ENCODE results near the gene RPE.

- TF ChIP-seq POLR2A (IDR thresholded peaks at IDR 0.05), result no peak
- no peak for TF ChIP-seq CTCF (IDR thresholded peaks at IDR 0.05)
Measured at GRCh38 chr2:209960045-209960444, 42.4 kb upstream of the RPE start.
